HG02938 (cell line): Measurements from ENCODE around the gene IGHMBP2.

Experiments used
- ATAC-seq: cut with Tn5 transposase; IDR thresholded peaks from one replicate; pipeline ENCODE4 v1.9.1; 2021; ENCODE audit warnings: mild to moderate bottlenecking, moderate library complexity; ENCODE audit not compliant: unreplicated experiment

Gene IGHMBP2

GRCh38 chr11:68889948-68890446, 13.7 kb upstream of the IGHMBP2 start:
- ATAC-seq, result no peak

GRCh38 chr11:68890490-68891231, 13.0 kb upstream of the IGHMBP2 start:
- ATAC-seq, result no peak

DNA sequence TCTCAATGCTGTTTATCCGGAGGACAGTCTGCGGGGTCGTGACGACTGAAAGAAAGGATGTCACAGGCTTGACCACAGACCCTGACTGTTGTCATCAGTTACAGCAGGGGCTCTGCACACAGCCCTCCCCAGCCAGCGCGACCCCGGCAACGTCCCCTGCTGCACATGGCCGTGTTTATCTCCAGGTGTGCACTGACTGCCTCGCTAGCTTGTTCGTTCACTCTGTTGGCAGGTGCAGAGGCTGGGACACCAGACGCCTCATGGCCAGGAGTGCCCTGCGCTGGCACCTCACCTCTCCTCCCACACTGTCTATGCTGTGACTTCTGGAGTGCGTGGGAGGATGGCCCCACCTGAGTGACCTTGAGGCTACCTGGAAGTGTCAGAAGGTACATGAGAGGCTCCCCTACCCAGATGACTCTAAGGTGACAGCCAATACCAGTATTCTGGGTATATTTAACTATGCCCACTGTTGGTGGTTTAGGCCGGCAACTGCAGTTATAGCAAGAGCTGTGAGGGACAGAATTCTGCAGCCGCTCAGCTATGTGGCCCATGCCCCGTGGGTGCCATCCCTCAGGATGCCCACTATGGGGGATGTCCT, 12.2 kb upstream of the IGHMBP2 start:
- ATAC-seq, result no peak

DNA sequence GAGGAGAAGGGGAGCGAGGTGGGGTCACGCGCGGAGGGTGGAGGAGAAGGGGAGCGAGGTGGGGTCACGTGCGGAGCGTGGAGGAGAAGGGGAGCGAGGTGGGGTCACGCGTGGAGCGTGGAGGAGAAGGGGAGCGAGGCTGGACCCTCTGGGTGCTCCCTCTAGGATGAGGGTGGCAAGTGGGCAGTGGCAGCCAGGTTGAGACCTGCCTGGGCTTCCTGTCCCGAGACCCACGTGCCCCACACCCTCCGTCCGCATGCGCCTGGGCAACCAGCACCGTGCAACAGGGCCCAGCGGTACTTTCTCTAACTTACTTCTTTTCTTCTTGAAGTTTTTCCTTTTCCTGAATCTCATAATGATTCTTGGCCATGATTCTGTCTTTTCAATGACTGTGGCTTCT, 11.1 kb upstream of the IGHMBP2 start:
- ATAC-seq, result no peak

DNA sequence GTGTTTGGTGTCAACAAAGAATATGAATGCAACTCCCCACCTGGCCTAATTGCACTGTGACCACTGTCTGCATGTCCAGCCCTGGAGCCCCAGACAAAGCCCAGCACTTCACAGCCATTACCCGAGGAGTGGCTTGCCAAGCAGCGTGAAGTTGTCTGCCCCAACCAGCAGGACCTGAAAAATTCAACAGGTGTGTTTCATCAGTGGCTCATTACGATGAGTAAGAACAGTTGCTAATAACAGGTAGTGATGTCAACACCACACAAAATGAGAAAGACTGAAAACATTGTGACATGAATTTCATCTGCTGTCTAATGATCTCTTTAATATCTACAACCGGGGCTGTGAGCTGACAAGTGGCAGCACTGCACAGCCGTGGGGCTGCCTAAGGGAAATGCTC, 10.4 kb upstream of the IGHMBP2 start:
- ATAC-seq, result no peak

DNA sequence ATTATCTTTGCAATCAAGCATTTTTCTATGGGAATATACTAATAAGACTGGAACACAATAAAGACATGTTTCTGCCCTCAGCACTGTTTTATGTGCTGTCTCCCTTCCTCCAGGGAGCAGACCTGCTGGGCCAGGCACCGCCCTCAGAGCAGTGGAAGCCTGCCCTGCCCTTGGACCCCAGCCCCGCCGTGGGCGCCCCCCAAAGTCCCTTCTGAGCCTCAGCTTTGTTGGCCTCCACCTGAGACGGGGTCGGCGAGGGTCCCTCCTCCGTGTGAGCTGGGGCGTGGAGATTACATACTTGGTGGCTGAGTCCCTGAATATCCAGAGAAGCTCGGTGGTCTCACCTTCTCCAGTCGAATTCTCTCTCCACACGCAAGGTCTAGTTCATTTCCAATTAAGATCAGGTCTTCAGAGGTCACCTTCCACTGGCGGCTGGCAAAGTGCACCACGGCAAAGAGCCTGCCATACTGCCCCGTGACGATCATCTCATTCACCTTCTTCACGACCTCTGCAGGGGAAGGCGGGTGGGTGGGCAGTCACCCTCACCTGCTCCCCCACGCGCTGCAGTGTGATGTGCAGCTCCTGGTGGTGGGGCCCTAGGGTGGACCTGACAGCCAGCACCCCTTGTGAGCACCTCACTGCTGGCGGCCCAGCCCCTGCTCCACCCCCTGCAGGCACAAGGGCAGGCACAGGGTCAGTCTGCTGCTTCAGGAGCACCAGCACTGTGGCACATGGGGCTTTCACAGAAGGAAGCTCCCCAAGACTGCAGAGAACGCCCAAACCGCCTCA, 7.3 kb upstream of the IGHMBP2 start:
- ATAC-seq, result no peak

- no peak for ATAC-seq
These were observed 6.2 kb upstream of the IGHMBP2 start for GRCh38 chr11:68897441-68897840.

DNA sequence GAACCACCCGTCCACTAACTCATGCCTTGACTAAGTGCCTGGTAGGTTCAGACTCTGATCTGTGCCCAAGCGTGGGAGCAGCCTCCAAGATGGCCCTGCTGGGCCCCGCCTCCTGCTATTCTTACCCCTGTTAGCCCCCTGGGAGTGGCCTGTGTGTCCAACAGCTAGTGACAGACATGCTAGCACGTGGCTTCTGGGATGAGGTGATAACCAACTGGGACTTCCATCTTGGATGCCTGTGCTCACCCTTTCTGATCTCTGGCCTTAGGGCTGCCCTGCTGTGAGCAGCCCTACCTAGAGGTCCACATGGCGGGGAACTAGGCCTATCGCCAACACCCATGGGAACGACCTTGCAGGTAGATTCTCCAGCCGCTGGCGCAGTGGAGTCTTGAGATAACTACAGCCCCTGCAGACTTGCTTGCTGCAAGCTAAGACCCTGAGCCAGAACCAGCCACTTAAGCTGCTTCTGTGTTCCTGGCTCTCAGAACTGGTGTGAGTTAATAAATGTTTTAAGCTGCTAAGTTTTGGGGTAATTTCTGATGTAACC, 2.8 kb upstream of the IGHMBP2 start:
- ATAC-seq, result no peak

DNA sequence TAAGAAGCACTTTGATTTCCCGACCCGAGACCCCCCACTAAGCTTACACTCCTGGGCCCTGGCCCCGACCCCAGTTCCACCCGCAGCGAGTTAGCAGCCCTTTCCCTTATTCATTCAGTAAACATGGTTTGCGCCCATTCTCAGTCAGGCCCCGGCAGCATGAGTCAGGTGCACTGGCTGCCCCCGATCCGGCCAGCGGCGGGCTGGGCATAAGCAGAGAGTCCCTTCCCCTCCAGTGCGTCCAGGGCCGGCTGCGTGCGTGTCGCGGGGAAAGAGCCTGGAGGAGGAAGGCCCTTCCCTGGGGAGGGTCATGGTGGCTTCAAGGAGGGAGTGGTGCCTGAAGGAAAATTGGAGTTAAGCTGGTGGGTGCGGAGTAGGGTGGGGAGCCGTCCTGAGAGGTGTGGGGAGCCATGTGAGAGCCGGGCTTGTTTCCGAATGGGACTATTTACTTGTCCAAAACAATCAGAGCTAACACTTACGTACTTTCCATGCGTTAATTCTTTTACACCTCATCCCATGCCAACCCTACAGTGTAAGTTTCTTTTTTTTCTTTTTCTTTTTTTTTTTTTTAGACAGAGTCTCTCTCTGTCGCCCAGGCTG, 657 bp downstream of the IGHMBP2 start:
- peak; percentile 29 for ATAC-seq

DNA sequence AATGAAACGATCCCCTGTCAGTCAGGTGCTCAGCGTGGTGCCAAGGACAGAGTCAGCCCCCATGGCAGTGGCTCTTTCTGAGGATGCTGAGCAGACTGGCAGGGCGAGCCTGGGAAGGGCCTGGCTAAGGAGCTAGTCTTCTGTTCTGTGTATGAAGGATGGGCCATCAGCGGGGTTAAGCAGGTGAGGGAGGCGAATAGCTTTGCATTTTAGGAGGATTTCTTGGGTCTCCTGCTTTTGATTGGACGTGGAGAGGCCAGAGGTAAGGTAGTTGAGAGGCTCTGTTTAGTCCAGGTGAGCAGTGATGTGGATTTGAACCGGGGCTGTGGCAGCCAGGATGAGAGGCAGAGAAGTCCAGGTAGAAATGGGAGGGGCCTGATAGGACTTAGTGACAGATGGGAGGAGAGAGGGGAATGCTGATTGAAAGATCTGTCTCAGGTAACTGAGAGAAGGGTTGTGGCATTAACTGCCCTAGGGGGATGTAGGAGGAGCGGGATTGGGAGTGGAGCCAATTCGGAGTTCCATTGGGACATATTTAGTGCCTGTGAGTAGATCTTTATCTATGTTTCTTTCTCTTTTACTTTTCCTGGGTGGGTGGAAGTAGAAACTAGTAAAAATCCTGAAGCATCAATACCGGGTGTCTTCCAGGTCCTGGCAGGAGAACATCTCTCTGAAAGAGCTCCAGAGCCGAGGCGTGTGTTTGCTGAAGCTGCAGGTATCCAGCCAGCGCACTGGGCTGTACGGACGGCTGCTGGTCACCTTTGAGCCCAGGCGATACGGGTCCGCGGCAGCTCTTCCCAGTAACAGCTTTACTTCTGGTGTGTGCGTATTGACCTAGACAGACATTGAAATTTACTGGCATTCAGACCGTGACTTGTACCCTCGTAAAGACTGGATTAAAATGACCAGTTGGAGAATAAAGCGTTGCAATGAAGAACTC, 2.0 kb downstream of the IGHMBP2 start:
- ATAC-seq, result no peak

- ATAC-seq, result no peak
These were observed 4.6 kb downstream of the IGHMBP2 start for GRCh38 chr11:68908273-68908672.

DNA sequence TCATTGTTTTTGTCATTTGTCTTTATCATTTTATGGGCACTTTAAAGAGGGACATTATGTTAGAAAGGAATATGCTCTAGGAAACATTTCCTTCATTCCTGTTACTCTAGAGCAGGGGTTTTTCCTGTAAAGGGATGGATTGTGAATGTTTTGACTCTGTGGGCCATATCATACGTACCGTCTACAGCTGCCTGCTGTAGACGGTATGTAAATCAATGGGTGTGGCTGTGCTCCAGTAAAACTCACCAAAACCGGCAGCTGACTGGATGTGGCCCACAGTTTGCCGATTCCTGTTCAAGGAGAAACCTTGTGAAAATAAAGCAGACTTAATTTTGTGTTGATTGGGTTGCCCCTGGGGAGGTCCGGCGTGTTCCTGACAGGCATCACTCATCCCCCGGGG, 7.3 kb downstream of the IGHMBP2 start:
- no peak for ATAC-seq

- no peak for ATAC-seq
These were observed 8.0 kb downstream of the IGHMBP2 start for GRCh38 chr11:68911731-68912130.

- no peak for ATAC-seq
These were observed 8.6 kb downstream of the IGHMBP2 start for GRCh38 chr11:68912254-68912653.

DNA sequence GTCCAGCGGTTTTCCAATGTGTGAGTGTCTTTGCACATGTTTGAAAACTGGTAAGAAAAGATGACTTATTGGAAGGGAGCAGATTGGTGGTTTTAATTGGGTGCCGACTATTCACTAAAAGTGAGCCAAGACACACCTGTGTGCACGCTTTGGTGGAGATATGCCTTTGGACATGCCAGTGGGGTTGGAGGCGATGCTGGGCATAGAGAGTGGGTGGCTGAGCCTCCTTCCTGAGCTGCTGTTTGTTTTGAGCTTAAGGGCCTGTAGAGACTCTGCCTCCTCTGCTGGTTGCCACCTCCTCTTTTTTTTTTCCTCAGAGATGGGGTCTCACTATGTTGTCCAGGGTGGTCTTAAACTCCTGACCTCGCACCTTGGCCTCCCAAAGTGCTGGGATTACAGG, 9.5 kb downstream of the IGHMBP2 start:
- no peak for ATAC-seq

GRCh38 chr11:68914761-68915160, 11.1 kb downstream of the IGHMBP2 start:
- no peak for ATAC-seq

DNA sequence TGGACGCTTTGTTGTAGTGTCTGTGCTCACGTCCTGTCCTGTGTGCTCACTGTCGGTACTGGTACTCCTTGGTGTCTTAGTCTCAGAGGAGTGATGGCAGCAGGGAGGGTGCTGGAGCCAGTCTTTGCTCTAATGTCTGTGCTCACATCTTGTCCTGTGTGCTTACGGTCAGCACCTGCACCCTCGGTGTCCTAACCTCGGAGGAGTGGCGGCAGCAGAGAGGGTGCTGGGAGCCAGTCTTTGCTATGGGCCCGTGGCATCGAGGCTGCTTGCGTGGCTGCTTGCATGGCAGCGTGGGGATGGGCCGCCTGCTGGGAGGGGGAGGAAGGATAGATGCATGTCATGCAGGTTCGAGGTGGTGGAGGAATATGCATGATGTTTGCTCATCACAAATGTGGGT, 12.7 kb downstream of the IGHMBP2 start:
- no peak for ATAC-seq

DNA sequence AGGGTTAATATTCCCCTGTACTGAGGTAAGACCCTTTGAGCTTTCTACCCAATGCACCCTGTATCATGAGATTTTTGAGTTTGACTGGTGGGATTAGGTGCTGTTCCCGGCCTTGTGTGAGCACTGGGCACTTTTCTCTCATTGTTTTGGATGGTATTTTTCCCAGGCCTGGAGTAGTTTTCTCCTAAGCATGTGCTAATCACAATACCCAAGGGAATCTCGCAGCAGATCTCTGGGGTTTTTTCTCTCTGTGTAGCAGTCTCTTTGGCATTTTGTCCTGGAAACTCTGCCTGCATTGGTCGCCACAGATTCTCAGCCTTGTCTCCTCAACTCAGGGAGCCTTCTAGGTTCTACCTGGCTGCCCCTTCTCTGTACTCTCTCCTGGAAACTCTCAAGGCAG, 19.9 kb downstream of the IGHMBP2 start:
- ATAC-seq, result no peak

DNA sequence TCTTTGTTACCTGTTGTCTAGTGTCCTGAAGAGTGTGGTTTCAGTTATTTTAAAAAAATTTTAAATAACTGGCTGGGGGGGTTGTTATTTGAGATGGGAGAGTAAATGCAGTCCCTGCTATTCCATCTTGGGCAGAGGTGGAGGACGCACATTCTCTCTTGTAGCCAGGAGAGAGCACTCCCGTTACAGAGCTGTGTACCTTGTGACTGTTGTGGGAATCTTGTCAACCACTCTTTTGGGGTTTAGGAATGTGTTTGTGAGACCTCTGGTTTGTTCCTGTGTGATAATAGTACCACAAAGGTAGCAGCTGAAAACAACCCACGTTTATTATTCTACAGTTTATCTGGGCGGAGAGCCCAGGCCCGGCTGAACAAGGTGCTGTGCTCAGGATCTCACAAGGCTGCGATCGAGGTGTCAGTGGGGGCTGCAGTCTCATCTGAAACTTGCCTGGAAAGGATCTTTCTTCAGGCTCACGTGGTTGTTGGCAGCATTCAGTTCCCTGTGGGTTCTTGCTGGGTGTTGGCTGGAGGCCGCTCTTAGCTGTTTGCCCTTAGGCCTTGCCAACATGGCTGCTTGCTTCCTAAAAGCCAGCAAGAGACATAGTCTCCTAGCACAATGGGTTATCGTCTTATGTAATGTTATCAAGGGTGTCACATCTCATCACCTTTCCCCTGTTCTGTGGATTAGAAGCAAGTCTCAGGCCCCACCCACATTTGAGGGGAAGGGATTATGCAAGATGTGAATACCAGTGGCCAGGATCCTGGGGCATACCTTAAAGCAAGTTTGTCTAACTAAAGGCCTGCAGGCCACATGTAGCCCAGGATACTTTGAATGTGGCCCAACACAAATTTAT, 20.6 kb downstream of the IGHMBP2 start:
- no peak for ATAC-seq
